HG02938 (cell line): ENCODE measurements around the gene METTL16.
"Not testable (repeated sequence)": the region's sequence is repeated elsewhere in the genome, so short reads cannot be mapped to it uniquely, and the experiment has no call there.

Source experiments
- ATAC-seq: cut with Tn5 transposase; IDR thresholded peaks from one replicate; pipeline ENCODE4 v1.9.1; 2021; ENCODE audit warnings: mild to moderate bottlenecking, moderate library complexity; ENCODE audit not compliant: unreplicated experiment

The METTL16 gene

DNA sequence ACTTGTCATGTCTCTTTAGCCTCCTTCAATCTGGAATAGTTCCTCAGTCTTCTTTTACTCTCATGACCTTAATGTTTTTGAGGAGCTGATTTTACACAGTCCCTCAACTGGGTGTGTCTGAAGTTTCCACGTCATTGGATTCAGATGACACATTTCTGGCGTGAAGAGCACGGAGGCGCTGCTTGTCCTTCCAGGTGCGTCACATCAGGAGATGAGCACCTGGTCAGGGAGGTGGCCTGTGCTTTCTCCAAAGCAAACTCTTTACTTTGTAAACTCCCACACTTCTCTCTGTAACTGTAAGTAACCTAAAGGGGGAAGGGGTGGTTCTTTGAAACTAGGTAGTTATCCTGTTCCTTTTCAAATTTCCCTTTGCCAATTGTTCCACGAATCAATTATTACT lies 58.4 kb downstream of the METTL16 start:
- ATAC-seq: no peak

DNA sequence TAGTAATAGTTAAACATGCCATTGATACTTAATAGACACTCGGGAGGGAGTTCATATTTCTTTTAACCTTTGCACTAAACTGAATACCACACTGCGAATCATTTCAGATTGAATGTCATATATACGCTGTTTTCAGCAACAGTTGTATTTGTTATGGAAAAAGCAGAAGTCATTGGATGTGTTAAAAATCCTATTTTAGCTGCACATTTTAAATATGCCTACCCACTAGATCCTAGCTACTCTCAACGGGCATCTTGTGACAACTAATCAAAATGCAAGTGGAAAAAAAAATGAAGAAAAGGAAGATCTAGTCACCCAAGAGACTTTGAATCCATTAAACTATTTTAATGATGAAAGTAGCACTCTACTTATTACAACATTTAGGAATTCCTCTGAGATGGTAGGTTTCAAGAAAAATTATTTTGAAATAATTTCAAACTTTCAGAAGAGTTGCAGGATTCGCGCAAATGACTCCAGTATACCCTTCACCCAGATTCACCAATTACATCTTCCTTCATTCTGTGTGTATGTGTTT lies 59.4 kb downstream of the METTL16 start:
- ATAC-seq: no peak

DNA sequence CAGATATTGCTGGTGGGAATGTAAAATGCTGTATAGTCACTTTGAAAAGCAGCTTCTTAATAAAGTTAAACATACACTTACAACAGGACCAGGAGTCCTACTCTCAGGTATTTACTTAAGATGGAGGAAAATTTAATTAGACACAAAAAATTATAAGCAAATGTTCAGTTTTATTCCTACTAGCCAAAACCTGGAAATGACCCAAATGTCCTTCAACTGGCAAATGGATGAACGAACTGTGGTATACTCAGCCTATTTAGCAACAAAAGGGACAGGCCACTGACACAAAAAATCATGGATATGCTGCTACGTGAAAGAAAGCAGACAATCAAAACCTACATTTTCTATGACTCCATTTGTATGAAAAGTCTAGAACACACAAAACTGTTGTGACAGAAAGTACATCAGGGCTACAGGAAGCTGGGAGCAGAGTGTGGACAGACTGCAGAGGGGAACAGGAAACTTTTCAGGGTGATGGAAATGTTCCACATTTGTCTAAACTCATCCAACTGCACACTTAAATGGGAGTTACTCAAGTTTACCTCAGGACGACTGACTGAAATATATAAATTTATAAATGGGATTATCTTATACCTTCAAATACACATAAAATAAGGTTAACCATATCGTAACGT lies 61.6 kb downstream of the METTL16 start:
- no peak for ATAC-seq

DNA sequence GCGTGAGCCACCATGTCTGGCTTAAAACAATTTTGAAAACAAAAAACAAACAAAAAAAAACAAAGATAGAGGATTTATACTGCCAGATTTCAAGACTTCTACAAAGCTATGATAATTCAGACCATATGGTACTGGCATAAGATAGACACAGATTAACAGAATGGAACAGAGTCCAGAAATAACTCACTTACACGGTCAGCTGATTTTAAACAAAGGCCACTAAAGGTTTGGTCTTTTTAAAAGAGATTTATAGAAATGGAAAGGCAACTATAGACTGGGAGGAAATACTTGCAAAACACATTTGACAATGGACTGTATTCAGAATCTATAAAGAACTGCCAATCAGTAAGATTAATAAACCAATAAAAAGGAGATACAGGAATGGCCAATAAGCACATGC lies 62.2 kb downstream of the METTL16 start:
- ATAC-seq: no peak

DNA sequence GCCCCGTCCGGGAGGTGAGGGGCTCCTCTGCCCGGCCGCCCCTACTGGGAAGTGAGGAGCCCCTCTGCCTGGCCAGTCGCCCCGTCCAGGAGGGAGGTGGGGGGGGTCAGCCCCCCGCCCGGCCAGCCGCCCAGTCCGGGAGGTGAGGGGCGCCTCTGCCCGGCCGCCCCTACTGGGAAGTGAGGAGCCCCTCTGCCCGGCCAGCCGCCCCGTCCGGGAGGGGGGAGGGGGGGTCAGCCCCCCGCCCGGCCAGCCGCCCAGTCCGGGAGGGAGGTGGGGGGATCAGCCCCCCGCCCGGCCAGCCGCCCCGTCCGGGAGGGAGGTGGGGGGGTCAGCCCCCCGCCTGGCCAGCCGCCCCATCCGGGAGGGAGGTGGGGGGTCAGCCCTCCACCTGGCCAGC lies 64.2 kb downstream of the METTL16 start:
- ATAC-seq: not testable (repeated sequence)

DNA sequence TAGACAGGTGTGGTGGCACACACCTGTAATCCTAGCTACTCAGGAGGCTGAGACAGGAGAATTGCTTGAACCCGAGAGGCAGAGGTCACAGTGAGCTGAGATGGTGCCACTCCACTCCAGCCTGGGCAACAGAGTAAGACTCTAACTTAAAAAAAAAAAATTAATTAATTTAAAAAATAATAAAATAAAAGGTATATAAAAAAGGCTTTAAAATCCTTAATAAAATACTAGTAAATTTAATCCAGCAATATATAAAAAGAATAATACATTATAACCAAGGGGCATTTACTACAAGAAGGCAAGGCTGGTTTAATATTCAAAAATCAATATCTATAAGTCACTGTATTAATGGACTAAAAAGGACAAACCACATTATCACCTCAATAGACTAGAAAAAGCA lies 66.0 kb downstream of the METTL16 start:
- ATAC-seq: no peak

DNA sequence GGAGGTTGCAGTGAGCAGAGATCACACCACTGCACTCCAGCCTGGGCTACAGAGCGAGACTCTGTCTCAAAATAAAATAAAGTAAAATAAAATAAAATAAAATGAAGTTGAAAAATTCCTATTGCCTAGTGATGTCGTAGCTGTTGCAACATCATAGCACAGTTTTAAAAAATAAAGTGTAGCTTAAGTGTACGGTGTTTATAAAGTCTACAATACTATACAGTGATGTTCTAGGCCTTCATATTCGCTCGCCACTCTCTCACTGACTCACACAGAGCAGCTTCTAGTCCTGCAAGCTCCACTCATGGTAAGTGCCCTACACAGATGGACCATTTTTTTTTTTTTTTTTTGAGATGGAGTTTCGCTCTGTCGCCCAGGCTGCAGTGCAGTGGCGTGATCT lies 67.3 kb downstream of the METTL16 start:
- ATAC-seq: no peak

DNA sequence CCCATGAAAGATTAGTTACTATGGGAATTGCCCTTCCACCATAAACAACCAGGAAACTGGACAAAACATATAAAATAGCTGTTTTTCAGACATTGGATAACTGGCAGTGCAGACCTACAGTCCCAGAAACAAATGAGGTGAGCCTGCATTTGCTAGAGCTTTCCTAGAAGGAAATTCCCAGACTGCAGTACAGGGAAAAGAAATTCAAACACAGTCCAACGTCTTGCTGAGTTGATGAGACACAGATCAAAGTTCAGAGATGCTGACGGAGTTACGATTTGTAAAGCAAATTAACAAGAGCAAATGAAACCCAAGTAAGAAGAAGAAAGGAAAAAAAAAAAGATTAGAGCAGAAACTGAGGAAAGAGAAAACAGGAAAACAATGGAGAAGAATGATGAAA lies 69.5 kb downstream of the METTL16 start:
- ATAC-seq: no peak

DNA sequence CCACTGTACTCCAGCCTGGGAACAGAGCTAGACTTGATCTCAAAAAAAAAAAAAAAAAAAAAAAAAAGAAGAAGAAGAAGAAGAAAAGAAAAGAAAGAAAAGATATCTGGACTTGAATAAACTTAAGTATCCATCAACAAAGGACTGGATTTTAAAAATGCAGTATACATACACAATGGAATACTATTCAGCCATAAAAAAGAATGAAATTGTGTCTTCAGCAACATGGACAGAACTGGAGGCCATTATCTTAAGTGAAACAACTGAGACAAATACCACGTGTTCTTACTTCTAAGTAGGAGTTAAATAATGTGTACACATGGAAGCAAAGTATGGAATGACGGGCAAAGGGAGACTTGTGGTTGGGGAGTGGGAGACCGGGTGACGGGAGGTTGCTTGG lies 70.8 kb downstream of the METTL16 start:
- ATAC-seq: no peak

DNA sequence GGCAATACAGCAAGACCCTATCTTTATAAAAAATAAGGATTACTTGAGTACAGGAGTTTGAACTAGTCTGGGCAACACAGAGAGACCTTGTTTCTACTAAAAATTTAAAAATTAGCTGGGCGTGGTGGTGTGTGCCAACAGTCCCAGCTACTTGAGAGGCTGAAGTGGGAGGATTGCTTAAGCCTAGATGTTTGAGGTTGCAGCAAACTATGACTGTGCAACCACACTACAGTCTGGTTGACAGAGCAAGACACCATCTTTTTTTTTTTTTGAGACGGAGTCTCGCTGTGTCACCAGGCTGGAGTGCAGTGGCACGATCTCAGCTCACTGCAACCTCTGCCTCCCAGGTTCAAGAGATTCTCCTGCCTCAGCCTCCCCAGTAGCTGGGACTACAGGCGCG lies 71.7 kb downstream of the METTL16 start:
- not testable (repeated sequence) for ATAC-seq

DNA sequence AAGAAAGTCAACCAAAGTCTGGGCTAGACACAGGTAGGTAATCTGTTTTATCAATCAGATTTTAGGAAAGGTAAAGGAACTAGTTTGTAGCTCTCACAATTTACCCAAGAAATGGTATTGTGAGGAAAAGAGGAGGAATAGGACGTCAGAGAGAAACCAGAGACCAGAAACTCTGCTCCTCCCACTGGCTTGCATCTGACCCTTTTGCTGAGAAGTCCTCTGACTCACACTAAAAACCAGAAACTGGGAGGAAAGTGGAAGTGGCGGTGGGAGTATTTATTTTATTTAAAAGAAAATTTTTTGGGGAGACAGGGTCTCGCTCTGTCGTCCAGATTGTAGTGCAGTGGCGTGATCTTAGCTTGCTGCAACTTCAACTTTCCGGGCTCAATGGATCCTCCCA lies 72.9 kb downstream of the METTL16 start:
- no peak for ATAC-seq

DNA sequence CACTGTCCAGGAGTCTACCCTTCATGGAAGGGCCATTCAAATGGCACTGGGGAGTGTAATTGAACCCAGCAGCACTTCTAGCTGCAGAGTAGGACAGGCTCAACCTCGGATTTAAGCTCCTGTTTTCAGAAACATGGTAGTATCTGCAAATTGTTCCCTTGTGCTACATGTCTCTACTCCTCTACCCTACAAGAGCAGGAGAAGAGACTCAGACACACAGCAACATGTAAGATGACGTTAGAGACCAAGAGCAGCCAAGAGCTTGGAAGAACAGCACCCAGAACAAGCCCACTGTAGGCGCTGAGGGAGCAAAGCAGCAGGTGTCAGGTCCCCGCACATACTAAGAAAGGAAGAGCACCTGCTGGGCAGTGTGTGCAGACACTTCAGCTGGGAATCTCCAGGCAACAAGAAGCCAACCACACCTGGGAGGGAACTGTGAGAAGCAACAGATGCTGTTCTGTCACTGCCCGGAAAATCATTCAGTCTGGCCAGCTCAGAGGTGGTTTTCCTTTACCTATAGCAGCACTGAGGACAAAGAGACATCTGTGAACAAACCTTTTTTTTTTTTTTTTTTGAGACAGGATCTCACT lies 75.3 kb downstream of the METTL16 start:
- ATAC-seq: no peak

DNA sequence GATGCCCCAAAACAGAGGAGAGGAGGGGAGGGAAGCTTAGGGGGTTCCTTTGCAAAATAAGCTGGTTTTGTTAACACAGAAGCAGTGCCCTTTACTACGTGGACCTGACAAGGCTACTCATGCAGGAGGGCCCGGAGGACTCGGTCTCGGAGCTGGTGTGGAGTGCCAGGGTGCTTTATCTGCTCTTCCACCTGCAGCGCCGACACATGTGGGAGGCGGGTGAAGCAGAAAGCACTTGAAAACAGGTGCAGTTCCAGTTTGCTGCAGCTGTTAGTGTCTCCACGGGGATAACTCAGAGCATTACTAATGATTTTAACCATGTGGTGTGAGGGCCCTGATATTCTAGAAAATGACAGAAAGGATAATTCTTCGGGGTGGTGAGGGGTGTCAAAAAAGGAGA lies 75.8 kb downstream of the METTL16 start:
- ATAC-seq: no peak

DNA sequence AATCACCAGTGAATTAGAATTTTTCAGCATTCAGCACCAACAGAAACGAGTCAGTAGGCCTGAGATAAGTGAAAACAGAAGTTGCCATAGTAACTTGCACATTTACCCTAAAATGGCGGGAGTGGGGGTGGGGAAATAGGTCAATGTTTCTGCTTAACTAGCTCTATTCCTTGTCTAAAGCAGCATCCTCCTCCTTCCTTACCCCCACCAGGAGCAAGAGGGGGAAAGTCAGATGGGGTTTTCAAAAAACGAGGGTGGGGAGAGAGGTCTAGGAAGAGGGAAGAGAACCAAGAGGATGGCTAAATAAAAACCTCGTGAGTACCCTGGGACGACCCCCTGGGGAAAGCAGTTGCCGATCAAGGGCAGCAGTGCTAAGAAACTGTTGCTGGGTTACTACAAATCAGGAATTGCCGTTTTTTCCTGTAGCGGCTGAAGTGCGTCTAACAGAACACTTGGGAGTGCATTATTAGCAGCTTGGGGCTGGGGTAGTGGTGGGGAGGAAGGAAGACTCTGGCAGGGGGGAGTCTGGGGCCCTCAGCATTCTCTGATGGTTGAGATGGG lies 76.4 kb downstream of the METTL16 start:
- no peak for ATAC-seq

DNA sequence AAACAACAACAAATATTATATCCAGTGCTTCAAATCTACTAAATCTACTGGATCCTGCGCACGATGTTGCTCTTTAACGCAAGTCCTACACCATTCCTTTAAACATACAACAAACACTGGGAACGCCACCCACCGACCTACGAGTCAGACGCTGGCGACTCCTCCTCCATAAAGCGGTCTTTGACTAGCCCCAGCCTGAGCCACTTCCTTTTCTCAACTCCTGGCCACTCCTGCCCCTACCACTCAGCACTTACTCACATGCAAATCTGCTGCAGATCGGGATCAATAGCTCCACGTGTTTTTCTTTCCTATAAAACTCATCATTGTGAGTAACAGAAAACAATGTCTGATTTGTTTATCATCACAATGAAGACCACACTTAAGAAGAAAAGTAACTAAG lies 78.0 kb downstream of the METTL16 start:
- ATAC-seq: no peak

DNA sequence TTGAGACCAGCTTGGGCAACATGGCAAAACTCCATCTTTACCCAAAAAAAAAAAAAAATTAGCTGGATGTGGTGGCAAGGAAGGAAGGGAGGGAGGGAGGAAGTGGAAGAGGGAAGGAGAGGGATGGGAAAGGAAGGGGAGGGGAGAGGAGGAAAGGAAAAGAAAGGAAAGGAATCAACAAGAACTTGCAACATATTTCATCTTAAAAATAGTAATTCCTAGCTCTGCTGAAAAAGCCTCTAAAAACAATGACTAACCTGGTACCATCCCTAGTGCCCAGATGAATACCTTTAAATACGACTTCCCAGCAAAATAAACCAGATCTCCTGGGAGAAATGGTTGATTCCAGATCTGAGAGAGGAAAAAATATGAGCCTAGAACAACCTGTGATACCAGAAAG lies 83.8 kb downstream of the METTL16 start:
- no peak for ATAC-seq

DNA sequence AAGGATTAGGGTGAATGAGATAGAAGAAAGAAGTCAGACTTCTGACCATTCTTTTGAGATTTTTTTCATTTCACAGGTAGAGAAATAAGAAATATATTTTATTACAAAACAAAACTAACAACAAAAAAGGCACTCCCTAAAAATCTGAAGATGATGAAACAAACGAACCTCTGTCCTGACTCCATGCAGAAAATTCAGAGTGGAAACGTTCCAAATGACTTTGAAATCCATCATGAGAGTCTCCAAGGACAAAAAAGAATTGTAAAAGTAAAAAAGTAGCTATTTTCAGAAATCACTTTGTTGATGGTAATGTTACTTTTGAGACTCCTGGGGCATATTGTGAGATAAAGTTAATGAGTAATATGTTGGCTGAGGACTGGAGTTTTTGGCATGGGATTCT lies 84.5 kb downstream of the METTL16 start:
- no peak for ATAC-seq

DNA sequence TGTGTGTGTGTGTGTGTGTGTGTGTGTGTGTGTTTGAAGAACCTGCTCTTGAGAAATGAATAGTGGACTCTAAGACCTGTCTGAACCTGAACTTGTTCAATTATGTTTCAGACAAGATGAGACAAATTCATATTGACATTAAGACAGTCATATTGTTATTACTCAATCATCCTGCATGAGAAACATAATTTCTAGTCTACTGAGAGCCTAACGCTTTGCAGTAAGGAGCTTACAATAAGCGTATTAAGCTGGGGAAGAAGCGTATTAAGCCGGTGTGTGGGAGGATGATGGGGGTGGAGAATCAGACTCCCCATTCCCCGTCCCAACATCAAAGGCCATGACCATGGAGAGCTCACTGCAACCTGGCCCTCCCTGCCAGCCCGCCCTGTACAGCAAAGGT lies 88.4 kb downstream of the METTL16 start:
- no peak for ATAC-seq

DNA sequence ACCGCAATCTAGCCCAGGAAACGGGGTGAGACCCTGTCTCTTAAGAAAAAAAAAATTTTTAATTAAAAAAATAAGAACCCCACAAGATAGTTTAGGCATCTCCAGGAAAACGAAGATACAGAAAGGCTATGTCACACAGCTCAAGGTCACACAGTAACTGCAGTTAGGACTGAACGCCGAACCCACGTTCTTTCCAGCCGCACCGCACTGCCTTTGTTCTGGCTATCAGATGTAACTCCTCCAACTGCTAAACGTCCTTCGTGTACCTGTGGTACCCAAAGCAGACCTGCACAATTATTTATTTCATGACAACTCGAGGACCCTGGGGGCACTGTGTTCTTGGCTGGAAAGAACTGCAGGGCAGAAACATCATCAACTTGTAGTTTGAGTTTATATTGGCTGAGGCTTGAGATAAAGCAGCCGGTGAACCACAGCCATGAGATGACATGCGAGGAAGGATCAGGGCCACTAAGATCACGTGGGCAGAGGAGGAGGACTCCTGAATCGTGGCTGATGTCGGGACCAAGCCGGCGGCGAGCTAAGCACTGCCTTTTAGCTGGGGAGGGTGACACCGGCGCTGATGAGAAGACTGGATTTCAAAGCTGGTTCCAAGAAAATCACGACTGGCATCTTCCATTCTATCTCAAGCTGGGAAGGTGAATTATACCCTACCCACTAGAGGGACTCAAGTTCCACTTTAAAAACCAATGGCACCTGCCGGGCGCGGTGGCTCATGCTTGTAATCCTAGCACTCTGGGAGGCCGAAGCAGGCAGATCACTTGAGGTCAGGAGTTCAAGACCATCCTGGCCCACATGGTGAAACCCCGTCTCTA lies 90.2 kb downstream of the METTL16 start:
- no peak for ATAC-seq

DNA sequence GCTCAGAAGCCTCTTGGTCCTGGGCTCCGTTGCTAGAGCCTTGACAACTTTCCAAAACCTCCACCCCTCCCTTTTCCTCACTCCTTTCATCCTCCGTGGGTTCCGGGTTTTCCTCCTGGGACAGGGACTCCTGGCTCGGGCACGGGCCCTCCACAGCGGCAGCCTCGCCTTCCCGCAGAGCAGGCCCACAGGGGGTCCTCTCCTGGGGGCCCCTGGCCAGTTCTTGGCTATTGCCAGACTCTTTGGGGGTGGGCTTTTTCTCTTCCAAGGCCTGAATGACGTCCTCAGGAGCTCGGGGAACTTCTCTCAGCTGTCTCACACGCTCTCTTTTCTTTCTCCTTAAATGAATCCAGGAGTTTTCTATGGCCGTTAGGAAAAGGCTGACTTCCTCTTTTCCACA lies 91.5 kb downstream of the METTL16 start:
- ATAC-seq: no peak

DNA sequence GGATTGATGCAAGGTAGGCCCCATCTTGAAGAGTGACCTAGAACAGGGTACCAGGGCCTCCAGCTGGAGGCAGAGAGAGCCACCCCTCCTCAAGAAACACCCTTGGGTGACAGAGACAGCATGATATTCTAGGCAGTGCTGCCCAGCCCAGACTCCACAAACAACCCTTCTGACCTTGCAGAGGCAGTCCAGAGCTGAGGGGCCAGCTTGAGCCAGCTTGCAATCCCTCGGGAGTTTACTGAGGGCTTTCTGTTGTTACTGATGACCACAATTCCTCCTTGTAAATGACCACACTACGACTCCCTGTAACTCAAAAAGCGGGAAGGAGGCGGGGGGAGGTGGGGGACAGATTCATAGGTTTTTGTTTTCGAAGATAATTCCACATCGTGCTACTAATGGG lies 92.2 kb downstream of the METTL16 start:
- no peak for ATAC-seq

DNA sequence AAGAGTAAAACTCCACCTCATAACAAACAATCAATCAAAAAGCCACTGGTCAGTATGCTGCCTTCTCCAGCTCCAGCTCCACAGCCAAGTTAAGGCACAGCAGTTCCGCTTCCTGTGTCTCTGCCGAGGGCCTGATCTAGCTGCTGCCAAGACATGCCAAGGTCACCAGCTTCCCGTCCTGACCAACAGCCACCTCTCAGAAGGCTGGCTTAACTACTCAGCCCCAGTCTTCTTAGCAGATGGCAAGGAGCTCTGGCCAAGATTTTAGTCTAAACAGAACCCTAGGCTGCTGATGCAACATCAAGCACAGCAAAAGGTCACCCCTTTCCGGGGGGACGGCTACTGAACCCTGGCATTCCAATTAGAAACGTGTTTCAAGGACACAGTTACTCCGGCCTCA lies 93.1 kb downstream of the METTL16 start:
- ATAC-seq: no peak
